Umbilical cord (tissue), 2 donors: Measurements from ENCODE around the gene GRAMD2B. TPM values are rescaled to one million over a fixed set of nuclear protein-coding genes. Genes with fewer than 3 reads are reported as not detected.

Source experiments
- DNase-seq: peaks from one replicate; pipeline ENCODE4 v3.0.0-alpha.2; 2015; ENCODE audit warnings: low spot score
- total RNA-seq: library from RNA; depleted of rRNA; stranded (reverse); fragments of >200 nt; gene quantifications from one replicate; pipeline ENCODE4 v1.2.3, GENCODE V29; 2014; ENCODE audit warnings: low replicate concordance; ENCODE audit not compliant: insufficient read depth

GRAMD2B gene
- total RNA-seq, 1 donor from 2014 or later = 45.3 TPM

GRCh38 chr5:126480824-126481223, 57.6 kb downstream of the GRAMD2B start:
- no peak for DNase-seq

DNA sequence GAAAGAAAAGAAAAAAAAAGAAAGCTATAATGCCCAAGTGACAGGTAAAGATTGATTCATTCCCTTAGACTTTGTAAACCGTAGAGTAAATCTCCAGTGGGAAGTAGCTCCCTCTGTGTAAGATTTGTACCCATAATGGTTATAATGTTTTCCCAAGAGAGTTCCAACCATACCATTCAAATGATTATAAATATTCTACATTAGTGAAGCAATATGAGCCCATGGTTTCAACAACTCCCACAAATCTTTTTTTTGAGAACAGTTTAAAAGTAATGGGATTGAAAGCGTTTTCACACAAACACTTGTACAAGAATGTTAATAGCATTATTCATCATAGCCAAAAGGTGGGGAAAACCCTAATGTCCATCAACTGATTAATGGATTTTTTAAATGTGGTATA, 58.0 kb downstream of the GRAMD2B start:
- no peak for DNase-seq

GRCh38 chr5:126482591-126482990, 59.4 kb downstream of the GRAMD2B start:
- no peak for DNase-seq

DNA sequence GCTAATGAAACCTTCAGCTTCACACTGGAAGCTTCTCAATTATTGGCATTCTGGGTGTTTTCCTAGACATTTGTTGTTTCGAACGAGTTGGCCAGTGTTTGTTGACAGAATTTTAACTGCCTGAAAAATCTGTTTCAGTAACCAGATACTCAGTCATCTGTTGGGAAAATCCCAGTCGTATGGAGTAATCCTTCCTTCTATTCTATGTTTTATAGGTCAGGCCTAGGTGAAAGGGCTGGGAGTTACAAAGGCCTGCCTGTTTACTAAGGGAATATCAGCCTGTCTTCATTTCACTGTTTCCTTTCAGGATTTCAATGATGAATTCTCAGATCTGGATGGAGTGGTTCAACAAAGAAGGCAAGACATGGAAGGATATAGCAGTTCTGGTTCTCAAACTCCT, 59.9 kb downstream of the GRAMD2B start:
- no peak for DNase-seq

DNA sequence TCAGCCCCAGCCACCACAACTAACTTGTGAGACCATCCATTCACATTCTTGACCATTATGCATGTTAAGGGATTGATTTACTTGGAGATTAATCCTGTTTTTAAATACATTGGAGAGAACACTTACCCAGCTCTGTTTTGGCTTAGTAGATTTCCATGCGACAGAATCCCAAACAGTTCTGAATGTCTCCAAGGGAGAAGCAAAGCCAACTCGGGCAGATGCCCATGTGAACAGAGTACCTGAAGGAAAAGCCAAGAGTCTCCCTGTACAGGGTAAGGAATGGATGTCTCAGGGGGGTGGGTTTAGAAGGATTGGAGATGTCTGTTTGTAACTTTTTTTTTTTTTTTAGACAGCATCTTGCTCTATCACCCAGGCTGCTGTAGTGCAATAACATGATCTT, 61.0 kb downstream of the GRAMD2B start:
- no peak for DNase-seq

DNA sequence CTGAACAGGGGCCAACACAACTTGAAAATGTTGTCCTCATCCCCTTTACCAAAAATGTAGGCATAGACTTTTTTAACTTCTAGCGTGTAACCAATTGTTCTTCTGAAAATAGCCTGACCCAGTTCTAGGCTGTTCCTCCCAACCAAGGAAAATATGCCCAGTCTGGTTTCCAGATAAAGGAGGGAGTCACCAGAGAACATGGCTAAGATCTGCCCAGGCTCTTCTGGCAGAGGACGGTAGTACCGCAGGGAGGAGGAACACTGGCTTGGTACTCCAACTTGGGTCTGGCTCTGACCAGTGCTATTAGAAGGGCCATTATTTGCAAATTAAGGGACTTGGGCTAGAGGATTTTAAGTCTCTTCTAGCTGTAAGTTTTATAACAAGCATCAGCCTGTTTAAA, 63.1 kb downstream of the GRAMD2B start:
- no peak for DNase-seq

GRCh38 chr5:126487596-126487995, 64.4 kb downstream of the GRAMD2B start:
- no peak for DNase-seq

DNA sequence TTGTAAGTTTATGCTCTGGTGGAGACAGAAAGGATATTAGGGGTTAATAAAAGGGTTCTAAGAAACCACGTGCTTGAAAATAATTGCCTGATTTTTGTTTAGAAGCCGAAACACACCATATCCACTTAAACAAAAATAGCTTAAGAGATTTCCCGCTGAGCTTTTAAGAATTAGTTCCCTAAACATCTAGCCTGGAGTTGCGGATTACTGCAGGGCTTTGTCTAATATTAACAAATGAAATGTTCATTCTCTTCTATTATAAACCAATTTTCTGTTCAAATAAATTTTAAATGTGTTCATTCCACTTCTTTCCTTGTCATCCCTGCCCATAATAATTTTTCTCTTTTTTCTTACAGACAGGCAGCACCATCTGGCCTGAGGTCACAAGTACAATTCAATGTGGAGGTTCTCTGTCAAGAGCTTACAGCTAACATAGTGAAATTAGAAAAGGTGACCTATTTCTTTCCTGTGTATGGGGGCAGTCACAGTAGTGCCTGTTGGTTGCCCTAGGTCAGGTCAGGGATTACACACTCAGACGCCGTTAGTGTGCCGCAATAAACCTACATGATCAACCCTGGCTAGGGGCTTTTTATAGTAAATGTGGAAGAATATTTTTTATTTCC, 65.3 kb downstream of the GRAMD2B start:
- no peak for DNase-seq

DNA sequence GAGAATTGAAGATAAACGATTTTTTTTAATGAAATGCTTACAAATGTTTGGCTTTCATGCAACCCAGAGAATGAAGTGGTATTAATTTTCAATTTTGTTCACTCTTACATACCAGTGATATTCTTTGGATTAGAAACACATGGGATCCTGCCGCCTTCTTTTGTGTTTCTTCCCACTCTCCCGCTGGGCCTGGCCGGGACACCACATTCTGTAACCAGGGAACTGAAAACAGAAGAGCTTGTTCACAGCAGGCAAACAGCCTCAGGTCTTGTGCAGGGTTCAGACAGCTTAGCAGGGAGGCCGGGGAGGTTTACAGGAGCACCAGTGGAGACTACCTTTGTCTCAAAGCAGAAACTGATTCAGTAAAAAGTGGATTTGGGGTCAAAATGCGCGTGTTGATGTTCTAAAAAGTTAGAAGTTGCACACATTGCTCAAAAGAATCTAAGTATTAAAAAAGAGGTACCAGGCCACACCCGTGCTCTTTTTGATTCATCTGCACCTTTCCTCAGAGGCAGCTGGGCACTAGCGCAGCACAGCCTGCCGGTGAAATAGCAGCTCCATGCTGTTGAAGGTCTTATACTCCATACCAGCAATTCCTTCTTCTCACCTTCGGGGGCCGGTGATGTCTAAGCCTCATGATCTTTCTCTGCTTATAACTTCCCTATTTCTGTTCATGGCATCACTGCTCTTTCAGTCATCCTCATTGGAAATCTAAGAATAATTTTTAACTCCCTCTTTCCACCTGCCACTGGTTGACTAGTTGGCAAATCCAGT, 67.1 kb downstream of the GRAMD2B start:
- DNase-seq = no peak

DNA sequence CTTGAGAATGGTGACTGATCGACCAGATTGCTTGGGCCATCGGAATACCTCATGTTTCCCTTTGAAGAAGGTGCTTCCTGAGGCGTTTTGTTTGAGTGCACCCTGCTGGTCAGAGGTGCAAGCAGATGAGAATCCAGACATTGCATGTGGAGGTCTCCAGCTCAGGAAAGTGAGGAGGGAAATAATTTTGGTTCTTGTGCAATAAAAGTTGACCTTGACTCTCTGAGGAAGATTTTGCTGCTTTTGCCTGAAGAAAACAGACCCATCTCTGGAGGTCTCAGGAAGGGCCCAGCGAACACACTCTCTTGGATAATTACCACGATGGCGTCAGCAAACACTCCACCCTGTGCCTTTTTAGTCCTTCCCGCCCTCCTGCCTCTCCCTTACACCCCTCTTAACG, 69.7 kb downstream of the GRAMD2B start:
- DNase-seq = no peak

DNA sequence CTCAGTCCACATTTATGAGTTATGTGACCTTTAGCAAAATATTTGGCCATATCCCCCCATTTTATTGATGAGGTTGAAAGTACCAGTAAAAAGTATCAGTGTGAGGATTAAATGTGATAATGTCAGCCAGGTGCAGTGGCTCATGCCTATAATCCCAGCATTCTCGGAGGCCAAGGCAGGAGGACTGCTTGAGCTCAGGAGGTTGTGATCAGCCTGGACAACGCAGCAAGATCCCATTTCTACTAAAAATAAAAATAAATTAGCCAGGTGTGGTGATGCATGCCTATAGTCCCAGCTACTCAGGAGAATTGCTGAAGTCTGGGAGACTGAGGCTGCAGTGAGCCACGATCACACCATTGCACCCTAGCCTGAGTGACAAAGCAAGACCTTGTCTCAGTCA, 71.2 kb downstream of the GRAMD2B start:
- DNase-seq = no peak

DNA sequence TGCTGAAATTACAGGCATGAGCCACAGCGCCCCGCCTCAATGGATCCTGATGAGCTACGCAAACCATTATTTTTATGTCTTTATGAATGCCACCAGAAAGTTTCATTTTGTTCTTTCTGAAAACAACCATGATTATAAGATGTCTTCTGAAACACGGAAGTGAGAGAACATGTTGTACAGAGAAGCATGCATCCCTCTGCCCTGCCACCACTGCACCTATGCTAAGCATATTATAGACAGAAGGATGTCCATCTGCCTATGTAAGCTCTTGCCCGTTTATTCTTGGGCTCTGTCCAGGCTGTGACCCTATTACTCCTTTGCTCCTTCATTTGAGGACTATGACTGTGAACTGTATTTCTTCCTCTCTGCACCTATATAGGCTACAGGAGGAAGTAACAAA, 74.3 kb downstream of the GRAMD2B start:
- no peak for DNase-seq

- no peak for DNase-seq
Observed at GRCh38 chr5:126499278-126499677, 76.1 kb downstream of the GRAMD2B start.

DNA sequence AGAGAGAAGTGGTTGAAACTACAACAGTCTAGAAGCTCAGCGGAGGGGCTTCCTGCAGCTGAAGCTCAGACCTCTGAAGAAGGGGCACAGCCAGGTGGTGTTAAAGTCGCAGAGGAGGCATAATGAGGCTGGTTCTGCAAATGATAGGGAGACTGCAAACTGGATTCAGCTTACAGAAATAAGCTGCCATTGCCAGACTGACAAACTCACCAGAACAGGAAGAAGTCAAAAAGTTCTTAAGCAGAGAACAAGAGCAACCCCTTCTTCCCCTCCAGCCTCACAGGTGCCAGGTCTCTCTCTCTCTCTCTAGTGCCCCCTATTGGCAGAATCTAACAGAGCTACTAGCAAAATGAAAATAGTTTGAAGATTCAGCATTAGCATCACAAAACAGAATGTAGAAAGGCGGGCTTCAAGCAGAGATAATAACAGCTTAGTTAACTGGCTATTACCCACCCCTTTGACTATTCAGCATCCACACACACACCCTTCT, 76.7 kb downstream of the GRAMD2B start:
- DNase-seq = no peak

GRCh38 chr5:126501448-126501847, 78.2 kb downstream of the GRAMD2B start:
- no peak for DNase-seq

GRCh38 chr5:126503602-126504104, 80.4 kb downstream of the GRAMD2B start:
- no peak for DNase-seq

DNA sequence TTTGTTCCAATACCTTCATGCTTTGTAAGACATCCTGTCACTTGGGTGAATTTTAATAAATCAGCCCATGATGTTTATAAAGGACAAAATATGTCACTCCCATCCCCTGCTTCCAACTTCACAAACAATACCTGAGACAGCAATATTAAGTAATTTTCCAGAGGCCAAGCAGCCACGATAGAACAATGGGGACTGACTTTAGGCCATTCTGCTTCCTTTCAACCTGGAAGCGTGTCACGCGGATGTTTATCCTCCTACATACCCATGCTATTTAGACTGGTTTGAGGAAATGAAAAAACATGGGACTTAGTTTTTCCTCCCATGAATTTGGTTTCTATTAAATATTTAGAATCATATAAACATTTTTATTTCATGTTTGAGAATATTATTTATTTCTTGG, 82.9 kb downstream of the GRAMD2B start:
- DNase-seq = no peak

GRCh38 chr5:126508251-126508961, 85.2 kb downstream of the GRAMD2B start:
- no peak for DNase-seq

- DNase-seq = no peak
Observed at GRCh38 chr5:126508962-126509279, 85.7 kb downstream of the GRAMD2B start.

DNA sequence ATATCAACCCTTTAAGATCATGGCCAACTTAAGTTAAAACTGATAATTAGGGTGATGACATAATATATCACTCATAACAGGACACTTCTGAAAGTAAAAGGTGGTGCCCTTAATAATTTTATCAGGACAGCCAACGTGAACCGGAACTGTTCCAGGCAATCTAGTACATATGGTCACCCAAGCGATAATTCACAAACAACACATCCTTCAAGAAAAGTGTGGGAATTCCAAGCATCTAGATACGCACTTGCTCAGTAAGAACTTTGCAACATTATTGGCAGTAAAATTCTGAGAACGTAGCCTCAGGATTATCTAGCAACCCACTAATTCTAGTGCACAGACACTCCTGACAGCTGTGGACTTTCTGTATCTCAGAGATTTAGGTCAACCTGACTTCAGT, 86.1 kb downstream of the GRAMD2B start:
- DNase-seq = no peak

DNA sequence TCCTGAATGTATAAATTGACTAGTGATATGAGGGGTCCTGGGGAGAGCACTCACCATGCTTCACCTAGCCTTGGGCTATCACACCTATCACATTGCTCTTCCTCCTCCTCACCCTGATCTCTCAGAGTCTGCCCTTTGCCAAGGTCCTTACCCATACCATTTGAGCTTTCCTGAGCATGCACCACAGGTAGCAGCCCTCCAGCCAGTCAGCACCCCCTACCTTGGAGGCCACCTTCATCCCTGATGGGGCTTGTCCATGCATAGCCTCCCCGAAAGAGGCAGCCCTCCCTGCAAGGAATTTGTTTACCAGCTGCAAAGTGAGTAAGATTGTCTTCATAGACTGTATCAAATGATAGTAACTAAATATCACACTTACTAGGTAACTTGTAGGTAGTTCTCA, 88.8 kb downstream of the GRAMD2B start:
- DNase-seq = no peak

DNA sequence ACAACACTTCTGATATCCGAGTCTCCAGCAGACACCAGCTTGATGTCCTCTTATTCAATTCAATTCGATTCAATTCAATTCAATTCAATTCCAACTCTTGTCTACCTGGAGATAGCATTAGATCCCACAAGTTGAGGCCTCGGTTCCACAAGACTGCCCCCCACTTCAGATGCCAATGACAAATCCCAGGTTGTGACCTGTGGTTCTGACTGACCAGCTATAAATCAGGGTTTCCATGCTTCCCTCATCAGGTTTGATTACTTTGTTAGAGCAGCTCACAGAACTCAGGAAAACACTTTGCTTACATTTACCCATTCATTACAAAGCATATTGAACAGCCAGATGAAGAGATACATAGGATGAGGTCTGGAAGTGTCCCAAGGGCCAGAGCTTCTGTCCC, 89.2 kb downstream of the GRAMD2B start:
- no peak for DNase-seq

GRCh38 chr5:126513302-126513701, 90.1 kb downstream of the GRAMD2B start:
- no peak for DNase-seq
